Renal pelvis (tissue), 4 donors: Measurements from ENCODE around the gene CDHR2. TPM values are rescaled to one million over a fixed set of nuclear protein-coding genes. Genes with fewer than 3 reads are reported as not detected.
"Not testable (repeated sequence)": the region's sequence is repeated elsewhere in the genome, so short reads cannot be mapped to it uniquely, and the experiment has no call there.

Experiments used
- DNase-seq: peaks from one replicate; pipeline ENCODE4 v3.0.0-alpha.2; 2013
- polyA plus RNA-seq, 3 donors: library from polyadenylated mRNA; unstranded; fragments of 120-200 nt; gene quantifications; one replicate each; pipeline ENCODE4 v1.2.1, GENCODE V29; 2013; ENCODE audit not compliant: insufficient read length in 3 of 3

CDHR2 gene
- polyA plus RNA-seq, 3 donors: 25.0 to 26.1 (median 26.0) TPM

DNA sequence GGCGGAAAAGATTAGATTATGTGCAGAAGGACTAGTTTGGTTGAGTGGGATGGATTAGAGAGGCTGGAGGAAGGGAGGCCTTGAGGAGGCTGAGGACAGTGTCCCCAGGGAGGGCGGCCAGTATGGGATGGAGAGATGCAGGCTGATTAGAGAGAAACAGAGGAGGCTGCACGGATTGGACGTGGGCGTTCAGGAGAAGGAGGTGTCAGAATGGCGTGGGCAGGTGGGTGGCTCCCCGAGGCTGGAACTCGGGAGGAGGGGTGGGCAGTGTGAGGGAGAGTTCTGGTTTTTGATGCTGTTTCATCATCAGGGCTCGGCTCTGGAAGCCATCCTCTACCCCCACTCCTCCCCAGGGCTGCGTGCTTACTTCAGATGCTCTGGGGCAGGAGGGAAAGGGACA is 13.0 kb downstream of the CDHR2 start:
- DNase-seq: no peak

- DNase-seq: no peak
Measured at GRCh38 chr5:176564002-176564401, 14.9 kb downstream of the CDHR2 start.

- no peak for DNase-seq
Measured at GRCh38 chr5:176565760-176566288, 16.7 kb downstream of the CDHR2 start.

DNA sequence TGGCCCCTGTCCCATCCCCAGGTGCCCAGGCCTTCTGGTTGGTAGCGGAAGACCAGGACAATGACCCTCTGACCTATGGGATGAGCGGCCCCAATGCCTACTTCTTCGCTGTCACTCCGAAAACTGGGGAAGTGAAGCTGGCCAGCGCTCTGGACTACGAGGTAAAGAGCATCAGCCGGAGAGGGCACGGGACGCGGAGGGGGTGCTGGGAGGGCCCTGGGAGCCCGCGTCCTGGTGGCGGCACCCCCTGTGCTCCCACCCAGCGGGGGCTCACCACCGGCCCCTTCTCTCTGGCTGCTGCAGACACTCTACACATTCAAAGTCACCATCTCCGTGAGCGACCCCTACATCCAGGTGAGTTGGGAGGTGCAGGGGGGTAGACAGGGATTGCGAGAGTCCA is 19.5 kb downstream of the CDHR2 start:
- no peak for DNase-seq

- no peak for DNase-seq
Measured at GRCh38 chr5:176570044-176570443, 20.9 kb downstream of the CDHR2 start.

- peak; percentile 41 for DNase-seq
Measured at GRCh38 chr5:176573564-176574296, 24.6 kb downstream of the CDHR2 start.

DNA sequence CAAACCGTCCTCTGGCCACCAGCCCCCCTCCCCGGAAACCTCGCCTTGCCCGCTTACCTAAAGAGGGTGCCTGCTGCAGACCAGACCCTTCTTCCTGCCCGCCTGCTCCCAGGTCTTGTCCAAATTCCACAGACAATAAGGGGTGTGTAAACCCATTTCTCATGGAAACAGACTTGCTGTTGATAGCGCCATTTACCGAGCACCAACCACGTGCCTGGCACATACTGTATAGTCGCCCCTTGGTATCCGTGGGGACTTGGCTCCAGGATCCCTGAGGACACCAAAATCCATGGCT is 25.1 kb downstream of the CDHR2 start:
- DNase-seq: no peak

DNA sequence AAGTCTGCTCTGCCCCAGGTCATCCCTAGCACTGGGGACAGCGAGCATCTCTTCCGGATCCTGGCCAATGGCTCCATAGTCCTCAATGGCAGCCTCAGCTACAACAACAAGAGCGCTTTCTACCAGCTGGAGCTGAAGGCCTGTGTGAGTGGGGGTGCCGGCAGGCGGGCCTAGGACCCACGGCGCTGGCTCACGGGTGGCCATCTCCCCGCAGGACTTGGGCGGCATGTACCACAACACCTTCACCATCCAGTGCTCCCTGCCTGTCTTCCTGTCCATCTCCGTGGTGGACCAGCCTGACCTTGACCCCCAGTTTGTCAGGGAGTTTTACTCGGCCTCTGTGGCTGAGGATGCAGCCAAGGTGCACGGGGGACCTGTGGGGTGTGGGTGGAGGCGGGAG is 25.9 kb downstream of the CDHR2 start:
- no peak for DNase-seq

DNA sequence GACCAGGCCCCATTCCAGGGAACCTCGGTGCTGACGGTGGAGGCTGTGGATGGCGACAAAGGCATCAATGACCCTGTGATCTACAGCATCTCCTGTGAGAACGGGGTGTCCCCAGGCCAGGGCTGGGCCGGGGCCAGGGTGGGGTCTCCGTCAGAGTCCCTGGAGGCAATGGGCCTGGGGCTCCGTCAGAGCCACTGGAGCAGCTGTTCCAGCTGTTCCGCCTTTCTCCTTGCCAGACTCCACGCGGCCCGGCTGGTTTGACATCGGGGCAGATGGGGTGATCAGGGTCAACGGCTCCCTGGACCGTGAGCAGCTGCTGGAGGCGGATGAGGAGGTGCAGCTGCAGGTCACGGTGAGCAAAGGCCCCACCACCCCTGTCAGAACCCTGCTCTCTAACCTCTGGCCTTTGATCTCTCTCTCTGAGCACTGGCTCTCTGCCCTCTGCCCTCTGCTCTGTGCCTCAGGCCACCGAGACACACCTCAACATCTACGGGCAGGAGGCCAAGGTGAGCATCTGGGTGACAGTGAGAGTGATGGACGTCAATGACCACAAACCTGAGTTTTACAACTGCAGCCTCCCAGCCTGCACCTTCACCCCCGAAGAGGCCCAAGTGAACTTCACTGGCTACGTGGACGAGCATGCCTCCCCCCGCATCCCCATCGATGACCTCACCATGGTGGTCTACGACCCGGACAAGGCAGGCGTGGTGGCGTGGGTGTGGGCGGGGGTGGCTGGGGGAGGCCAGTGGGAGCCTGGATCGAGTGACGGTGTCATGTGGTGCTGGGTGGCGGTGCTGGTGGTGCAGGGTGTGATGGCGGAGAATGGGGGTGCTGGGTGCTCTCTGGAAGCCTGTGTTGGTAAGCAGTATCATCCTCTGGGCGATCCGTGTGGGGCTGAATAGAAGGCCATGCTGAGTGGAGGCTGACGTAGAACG is 26.6 kb downstream of the CDHR2 start:
- DNase-seq: no peak

DNA sequence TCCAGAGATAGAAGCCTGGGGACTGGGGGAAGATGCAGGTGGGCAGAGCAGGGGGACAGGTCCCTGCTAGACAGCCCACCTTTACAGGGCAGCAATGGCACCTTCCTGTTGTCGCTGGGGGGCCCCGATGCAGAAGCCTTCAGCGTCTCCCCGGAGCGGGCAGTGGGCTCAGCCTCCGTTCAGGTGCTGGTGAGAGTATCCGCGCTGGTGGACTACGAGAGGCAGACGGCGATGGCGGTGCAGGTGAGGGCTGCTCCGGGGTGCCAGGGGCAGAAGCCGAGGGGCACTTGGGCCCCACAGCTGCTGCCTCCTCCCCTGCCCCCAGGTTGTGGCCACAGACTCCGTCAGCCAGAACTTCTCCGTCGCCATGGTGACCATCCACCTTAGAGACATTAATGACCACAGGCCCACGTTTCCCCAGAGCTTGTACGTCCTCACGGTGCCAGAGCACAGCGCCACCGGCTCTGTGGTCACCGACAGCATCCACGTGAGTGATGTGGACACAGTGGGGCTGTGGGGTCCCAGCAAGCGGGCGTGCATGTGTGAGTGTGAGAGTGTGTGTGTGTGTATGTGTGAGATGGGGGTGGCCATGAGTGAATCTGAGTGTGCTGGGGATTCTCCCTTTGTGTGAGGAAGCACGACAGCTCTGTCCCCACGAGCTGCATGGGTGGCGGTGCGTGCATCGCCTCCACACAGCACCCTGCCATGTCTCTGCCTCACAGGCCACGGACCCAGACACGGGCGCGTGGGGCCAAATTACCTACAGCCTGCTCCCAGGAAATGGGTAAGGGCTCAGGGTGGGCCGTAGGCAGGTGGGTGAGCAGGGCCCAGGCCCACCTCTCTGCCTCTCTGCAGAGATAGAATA is 28.4 kb downstream of the CDHR2 start:
- peak; percentile 60 for DNase-seq

- peak; percentile 60 for DNase-seq
Measured at GRCh38 chr5:176578391-176578808, 29.3 kb downstream of the CDHR2 start.

DNA sequence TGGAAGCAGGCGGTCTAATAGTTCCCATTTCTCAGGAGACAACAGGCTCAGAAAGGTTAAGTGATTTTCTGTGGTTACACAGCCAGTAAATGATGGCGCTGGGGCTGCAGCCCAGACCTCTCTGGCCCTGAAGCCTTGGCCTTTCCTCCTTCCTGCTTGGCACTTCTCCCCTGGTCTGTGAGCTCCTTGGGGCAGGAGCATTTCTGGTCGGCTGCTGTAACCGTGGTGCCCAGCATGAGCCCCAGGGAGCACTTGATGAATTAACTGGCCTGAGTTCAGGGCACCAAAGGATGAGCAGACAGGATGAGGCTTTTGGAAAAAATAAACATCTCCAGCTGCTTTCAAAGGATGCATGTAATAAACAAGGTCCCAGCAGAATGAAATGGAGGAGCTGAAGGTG is 30.2 kb downstream of the CDHR2 start:
- DNase-seq: no peak

DNA sequence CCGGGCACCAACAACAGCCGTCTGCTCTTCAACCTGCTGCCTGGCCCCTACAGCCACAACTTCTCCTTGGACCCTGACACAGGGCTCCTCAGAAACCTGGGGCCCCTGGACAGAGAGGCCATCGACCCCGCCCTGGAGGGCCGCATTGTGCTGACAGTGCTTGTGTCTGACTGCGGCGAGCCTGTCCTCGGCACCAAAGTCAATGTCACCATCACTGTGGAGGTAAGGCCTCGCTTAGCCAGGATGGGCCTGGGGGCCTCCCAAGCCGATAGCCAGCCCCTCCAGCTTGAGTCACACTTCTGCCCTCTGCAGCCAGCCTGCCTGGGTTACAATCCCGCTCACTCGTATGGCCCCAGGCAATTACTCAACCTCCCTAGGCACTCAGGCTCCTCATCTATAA is 32.2 kb downstream of the CDHR2 start:
- DNase-seq: no peak

DNA sequence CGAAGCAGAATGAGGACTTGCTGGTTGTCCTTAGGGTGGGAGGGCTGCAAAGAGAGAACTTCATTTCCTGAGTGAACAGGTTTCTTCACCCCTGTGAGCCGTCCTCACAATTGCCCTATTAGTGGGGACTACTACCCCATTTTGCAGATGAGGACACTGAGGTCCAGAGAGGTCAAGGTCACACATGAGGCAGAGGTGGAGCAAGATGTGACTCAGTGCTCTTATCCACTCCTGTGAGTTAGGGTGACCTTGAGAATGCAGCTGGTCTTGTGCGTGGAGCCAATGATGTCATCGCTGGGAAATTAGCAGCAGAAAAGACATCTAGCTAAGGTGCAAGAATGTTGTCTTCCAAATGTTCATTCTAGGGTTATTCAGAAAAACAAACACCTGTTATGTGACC is 33.9 kb downstream of the CDHR2 start:
- no peak for DNase-seq

DNA sequence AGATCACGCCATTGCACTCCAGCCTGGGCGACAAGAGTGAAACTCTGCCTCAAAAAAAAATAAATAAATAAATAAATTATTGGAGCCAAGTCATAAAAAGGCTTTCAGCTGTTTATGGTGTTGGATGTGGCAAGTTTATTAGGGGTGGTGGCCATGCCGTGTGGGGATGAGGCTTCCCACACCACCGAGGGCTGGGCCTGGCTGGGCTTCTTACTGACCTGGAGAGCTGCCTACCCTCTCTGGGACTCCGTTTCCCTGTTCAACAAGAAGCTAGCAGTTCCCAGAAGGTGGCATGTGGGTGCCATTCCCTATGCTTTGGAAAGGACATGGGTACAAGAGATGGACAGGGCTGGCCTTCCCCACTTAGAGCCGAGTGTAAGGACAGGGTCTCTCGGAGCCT is 38.3 kb downstream of the CDHR2 start:
- DNase-seq: no peak

GRCh38 chr5:176588297-176588696 is 39.2 kb downstream of the CDHR2 start:
- no peak for DNase-seq

GRCh38 chr5:176589039-176589769 is 40.1 kb downstream of the CDHR2 start:
- no peak for DNase-seq

DNA sequence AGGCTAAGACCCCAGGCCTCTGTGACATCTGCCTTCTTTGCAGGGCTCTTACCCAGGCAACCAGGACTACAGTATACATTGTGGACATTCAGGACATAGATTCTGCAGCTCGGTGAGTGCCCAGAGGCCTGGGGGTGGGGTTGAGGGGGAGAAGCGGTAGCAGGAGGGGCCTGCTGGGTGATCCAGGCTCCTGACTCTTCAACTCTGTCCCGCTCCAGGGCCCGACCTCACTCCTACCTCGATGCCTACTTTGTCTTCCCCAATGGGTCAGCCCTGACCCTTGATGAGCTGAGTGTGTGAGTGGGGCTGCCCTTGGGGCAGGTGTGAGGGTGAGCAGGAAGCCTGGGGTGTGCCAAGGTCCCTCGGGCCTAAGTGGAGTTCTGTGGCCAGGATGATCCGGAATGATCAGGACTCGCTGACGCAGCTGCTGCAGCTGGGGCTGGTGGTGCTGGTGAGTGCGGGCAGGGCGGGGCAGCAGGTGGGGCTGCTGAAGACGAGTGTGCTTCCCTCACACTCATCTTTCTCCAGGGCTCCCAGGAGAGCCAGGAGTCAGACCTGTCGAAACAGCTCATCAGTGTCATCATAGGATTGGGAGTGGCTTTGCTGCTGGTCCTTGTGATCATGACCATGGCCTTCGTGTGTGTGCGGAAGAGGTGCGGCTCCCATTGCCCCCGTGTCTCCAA is 41.0 kb downstream of the CDHR2 start:
- DNase-seq: no peak

GRCh38 chr5:176591667-176592066 is 42.5 kb downstream of the CDHR2 start:
- DNase-seq: not testable (repeated sequence)

DNA sequence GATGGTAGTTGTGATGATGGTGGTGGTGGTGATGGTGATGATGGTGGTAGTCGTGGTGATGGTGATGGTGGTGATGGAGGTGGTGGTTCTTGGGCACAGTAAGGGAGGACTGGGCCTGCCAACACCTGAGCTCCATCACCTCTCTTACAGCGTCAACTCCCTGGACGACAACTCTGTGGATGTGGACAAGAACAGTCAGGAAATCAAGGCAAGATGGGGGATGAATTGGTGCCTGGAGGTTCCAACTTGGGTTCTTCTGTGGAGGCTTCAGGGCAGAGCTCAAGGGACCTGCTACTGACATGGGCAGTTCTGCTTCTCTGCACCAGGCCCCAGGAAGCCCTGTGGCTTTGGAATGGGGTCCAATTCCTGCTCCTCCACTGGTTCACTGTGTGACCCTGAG is 43.4 kb downstream of the CDHR2 start:
- DNase-seq: no peak
